HepG2 (cell line): ENCODE results near the gene NEK3. TPM values are rescaled to one million over a fixed set of nuclear protein-coding genes. Genes with fewer than 3 reads are reported as not detected.

Source experiments
- CBX2 ChIP-seq, 2 experiments: fragments of 200-600 bp in 1 of 2; sonication (generic); formaldehyde crosslinking in 1 of 2; IDR thresholded peaks; 2 replicates each; pipeline versions ENCODE4 v1.7.0 to v1.8.1; 2018 to 2022; ENCODE audit warnings: low read depth in 2 of 2, low read length in 1 of 2, mild to moderate bottlenecking in 1 of 2, missing genetic modification reagents in 1 of 2
- CBX5 ChIP-seq: sonication (generic); formaldehyde crosslinking; IDR thresholded peaks from 2 replicates; pipeline ENCODE4 v1.4.0; 2020; ENCODE audit warnings: missing genetic modification reagents, borderline replicate concordance
- HNRNPLL ChIP-seq: fragments of 200-400 bp; formaldehyde crosslinking; IDR thresholded peaks from 2 replicates; pipeline ENCODE4 v1.6.1; 2017; ENCODE audit warnings: mild to moderate bottlenecking, low read depth, low read length; ENCODE audit not compliant: poor library complexity, severe bottlenecking
- SRF ChIP-seq: IDR thresholded peaks from 2 replicates; pipeline ENCODE4 v1.6.1; 2011; ENCODE audit warnings: mild to moderate bottlenecking, low read depth, low read length, moderate library complexity
- U2AF2 ChIP-seq: fragments of 200-400 bp; formaldehyde crosslinking; IDR thresholded peaks from 2 replicates; pipeline ENCODE4 v1.6.1; 2017; ENCODE audit warnings: low read depth, mild to moderate bottlenecking, low read length
- ZNF331 ChIP-seq: sonication (generic); formaldehyde crosslinking; IDR thresholded peaks from 2 replicates; pipeline ENCODE4 v1.4.0; 2020; ENCODE audit warnings: missing genetic modification reagents
- ZNF510 ChIP-seq: sonication (generic); formaldehyde crosslinking; IDR thresholded peaks from 2 replicates; pipeline ENCODE4 v1.4.0; 2020; ENCODE audit warnings: low read depth, mild to moderate bottlenecking, missing genetic modification reagents
- ZNF678 ChIP-seq: sonication (generic); formaldehyde crosslinking; IDR thresholded peaks from 2 replicates; pipeline ENCODE4 v1.4.0; 2020; ENCODE audit warnings: mild to moderate bottlenecking, missing genetic modification reagents
- polyA plus RNA-seq, 8 experiments: library from polyadenylated mRNA; depleted of rRNA in 3 of 8; stranded (reverse) in 7 of 8; unstranded in 1 of 8; fragments of >200 nt; fragmentation: Illumina TruSeq in 4 of 8; extraction: Trizol in 4 of 8; gene quantifications; 2 replicates each; pipeline versions ENCODE4 v1.2.1 to v1.2.3, GENCODE V29; 2011 to 2016; ENCODE audit warnings: low read depth in 4 of 8, missing spikeins in 1 of 8, mixed read lengths in 1 of 8; ENCODE audit not compliant: insufficient read depth in 1 of 8
- total RNA-seq, 5 experiments: library from RNA; depleted of rRNA; stranded (reverse); fragments of >200 nt; fragmentation: Illumina TruSeq; extraction: Trizol; gene quantifications; 2 replicates each; pipeline ENCODE4 v1.2.3, GENCODE V29; 2016; ENCODE audit warnings: low read depth in 1 of 5
- TF ChIP-seq, protein P1 (sequence below): sonication (generic); formaldehyde crosslinking; IDR thresholded peaks from 2 replicates; pipeline ENCODE4 v1.4.0; 2020; ENCODE audit warnings: missing genetic modification reagents, mild to moderate bottlenecking, borderline replicate concordance
- TF ChIP-seq, protein P2 (sequence below): sonication (generic); formaldehyde crosslinking; IDR thresholded peaks from 2 replicates; pipeline ENCODE4 v1.4.0; 2020; ENCODE audit warnings: mild to moderate bottlenecking, missing genetic modification reagents
- TF ChIP-seq, protein P3 (sequence below), 2 experiments: fragments of 450-650 bp in 1 of 2; sonication (generic) in 1 of 2; formaldehyde crosslinking in 1 of 2; IDR thresholded peaks; 2 replicates each; pipeline versions ENCODE4 v1.6.1 to v1.8.0; 2016 to 2022; ENCODE audit warnings: antibody characterized with exemption in 1 of 2, mild to moderate bottlenecking in 1 of 2, missing genetic modification reagents in 1 of 2
- TF ChIP-seq, protein P4 (sequence below): sonication (generic); formaldehyde crosslinking; conservative IDR thresholded peaks from 2 replicates; pipeline ENCODE4 v1.4.0; 2020; ENCODE audit warnings: missing genetic modification reagents

The NEK3 gene
- total and polyA plus RNA-seq, 2 of the 13 experiments (the other 11 are each of a cell fraction or from before 2014, with no cell fraction given) = 36.7 to 68.2 TPM

DNA sequence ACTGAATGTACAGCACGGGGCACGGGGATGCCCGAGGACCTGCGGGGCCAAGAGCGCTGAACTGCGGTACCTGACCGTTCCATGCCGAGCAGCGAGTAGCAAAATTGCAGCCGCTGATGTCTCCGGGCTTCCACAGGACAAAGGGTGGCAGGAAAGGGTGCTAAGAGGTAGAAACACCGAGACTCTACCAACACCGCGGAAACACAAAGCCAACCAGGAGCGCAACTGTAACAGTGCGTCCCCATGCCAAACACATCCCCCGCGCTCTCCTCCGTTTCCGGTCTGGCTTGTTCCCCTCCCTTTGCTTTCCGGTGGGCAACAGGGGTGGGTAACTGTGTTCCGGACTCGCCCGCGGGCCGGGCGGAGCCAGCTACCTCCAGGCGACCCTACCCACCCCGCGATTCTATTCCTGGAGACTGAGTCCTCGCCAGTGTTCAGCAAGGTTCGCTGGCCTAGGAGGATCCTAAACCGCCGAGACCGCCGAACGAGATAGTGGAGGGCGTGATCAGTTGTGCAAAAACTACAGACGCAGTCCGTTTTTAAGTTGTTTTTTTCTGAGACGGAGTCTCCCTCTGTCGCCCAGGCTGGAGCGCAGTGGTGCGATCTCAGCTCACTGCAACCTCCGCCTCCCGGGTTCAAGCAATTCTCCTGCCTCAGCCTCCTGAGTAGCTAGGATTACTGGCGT is 34.9 kb upstream of the NEK3 start (continued):
- TF ChIP-seq, protein P1, sequence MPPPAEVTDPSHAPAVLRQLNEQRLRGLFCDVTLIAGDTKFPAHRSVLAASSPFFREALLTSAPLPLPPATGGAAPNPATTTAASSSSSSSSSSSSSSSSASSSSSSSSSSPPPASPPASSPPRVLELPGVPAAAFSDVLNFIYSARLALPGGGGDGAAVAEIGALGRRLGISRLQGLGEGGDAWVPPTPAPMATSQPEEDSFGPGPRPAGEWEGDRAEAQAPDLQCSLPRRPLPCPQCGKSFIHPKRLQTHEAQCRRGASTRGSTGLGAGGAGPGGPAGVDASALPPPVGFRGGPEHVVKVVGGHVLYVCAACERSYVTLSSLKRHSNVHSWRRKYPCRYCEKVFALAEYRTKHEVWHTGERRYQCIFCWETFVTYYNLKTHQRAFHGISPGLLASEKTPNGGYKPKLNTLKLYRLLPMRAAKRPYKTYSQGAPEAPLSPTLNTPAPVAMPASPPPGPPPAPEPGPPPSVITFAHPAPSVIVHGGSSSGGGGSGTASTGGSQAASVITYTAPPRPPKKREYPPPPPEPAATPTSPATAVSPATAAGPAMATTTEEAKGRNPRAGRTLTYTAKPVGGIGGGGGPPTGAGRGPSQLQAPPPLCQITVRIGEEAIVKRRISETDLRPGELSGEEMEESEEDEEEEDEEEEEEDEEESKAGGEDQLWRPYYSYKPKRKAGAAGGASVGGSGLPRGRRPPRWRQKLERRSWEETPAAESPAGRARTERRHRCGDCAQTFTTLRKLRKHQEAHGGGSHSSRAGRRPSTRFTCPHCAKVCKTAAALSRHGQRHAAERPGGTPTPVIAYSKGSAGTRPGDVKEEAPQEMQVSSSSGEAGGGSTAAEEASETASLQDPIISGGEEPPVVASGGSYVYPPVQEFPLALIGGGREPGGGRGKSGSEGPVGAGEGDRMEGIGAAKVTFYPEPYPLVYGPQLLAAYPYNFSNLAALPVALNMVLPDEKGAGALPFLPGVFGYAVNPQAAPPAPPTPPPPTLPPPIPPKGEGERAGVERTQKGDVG (CRISPR knock-in tag) = no peak; the same call in 1 of the 2 replicates
- TF ChIP-seq ZNF510 (CRISPR knock-in tag) (peak; percentile 85; the same call in 1 of the 2 replicates), CBX2 (IDR thresholded peaks at IDR 0.05; ENCODE audit: low read depth, low read length) (peak; percentile 59; the same call in 1 of the 2 replicates), CBX2 (CRISPR knock-in tag; IDR thresholded peaks at IDR 0.05; ENCODE audit: low read depth) (peak; percentile 87; the same call in 1 of the 2 replicates), U2AF2 (no peak), SRF (peak; percentile 82), ZNF331 (CRISPR knock-in tag) (peak; percentile 89), ZNF678 (no peak), CBX5 (CRISPR knock-in tag) (peak; percentile 99), HNRNPLL (peak; percentile 63)
- TF ChIP-seq, protein P2, sequence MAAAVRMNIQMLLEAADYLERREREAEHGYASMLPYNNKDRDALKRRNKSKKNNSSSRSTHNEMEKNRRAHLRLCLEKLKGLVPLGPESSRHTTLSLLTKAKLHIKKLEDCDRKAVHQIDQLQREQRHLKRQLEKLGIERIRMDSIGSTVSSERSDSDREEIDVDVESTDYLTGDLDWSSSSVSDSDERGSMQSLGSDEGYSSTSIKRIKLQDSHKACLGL = peak; percentile 72
- TF ChIP-seq, protein P3, sequence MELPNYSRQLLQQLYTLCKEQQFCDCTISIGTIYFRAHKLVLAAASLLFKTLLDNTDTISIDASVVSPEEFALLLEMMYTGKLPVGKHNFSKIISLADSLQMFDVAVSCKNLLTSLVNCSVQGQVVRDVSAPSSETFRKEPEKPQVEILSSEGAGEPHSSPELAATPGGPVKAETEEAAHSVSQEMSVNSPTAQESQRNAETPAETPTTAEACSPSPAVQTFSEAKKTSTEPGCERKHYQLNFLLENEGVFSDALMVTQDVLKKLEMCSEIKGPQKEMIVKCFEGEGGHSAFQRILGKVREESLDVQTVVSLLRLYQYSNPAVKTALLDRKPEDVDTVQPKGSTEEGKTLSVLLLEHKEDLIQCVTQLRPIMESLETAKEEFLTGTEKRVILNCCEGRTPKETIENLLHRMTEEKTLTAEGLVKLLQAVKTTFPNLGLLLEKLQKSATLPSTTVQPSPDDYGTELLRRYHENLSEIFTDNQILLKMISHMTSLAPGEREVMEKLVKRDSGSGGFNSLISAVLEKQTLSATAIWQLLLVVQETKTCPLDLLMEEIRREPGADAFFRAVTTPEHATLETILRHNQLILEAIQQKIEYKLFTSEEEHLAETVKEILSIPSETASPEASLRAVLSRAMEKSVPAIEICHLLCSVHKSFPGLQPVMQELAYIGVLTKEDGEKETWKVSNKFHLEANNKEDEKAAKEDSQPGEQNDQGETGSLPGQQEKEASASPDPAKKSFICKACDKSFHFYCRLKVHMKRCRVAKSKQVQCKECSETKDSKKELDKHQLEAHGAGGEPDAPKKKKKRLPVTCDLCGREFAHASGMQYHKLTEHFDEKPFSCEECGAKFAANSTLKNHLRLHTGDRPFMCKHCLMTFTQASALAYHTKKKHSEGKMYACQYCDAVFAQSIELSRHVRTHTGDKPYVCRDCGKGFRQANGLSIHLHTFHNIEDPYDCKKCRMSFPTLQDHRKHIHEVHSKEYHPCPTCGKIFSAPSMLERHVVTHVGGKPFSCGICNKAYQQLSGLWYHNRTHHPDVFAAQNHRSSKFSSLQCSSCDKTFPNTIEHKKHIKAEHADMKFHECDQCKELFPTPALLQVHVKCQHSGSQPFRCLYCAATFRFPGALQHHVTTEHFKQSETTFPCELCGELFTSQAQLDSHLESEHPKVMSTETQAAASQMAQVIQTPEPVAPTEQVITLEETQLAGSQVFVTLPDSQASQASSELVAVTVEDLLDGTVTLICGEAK (IDR thresholded peaks at IDR 0.05) = peak; percentile 98
- TF ChIP-seq, protein P3 (CRISPR knock-in tag; IDR thresholded peaks at IDR 0.05) = peak; percentile 94
- TF ChIP-seq, protein P4, sequence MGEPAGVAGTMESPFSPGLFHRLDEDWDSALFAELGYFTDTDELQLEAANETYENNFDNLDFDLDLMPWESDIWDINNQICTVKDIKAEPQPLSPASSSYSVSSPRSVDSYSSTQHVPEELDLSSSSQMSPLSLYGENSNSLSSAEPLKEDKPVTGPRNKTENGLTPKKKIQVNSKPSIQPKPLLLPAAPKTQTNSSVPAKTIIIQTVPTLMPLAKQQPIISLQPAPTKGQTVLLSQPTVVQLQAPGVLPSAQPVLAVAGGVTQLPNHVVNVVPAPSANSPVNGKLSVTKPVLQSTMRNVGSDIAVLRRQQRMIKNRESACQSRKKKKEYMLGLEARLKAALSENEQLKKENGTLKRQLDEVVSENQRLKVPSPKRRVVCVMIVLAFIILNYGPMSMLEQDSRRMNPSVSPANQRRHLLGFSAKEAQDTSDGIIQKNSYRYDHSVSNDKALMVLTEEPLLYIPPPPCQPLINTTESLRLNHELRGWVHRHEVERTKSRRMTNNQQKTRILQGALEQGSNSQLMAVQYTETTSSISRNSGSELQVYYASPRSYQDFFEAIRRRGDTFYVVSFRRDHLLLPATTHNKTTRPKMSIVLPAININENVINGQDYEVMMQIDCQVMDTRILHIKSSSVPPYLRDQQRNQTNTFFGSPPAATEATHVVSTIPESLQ (CRISPR knock-in tag) = no peak
